PFSK-1 (cell line): ENCODE results near the gene PIWIL4.

Experiments used
- POLR2AphosphoS5 ChIP-seq: IDR thresholded peaks from 2 replicates; pipeline ENCODE4 v1.6.1; 2012; ENCODE audit warnings: low read depth, mild to moderate bottlenecking, control low read depth, low read length, moderate library complexity
- TF ChIP-seq, protein P1 (sequence below), 2 experiments: IDR thresholded peaks; 2 replicates each; pipeline versions ENCODE4 v1.6.1 to v1.8.0; 2011 to 2012; ENCODE audit warnings: low read depth in 2 of 2, low read length in 2 of 2, control low read depth in 1 of 2, inconsistent platforms in 1 of 2, mild to moderate bottlenecking in 1 of 2, moderate library complexity in 1 of 2; ENCODE audit not compliant: insufficient read depth in 1 of 2

DNA sequence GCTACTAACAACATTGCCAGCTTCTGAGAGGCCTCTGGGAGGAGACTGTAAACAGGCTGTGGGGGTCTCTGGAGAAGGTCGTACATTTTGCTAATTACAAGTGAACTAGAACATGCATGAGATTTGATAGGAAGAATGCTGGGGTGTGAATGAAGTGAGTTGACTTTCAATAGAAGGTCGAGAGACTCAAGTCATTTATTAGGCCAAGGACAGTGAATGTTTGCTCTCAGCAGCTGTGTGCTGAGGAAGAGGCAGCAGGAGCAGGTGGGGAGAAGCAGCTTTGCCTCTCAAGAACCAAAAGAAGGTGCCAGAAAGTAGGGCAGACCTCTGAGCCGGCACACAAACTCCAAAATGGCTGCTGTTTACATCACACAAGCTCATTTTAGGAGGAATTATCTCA lies 91.7 kb downstream of the PIWIL4 start:
- TF ChIP-seq POLR2AphosphoS5: no peak
- TF ChIP-seq, protein P1, sequence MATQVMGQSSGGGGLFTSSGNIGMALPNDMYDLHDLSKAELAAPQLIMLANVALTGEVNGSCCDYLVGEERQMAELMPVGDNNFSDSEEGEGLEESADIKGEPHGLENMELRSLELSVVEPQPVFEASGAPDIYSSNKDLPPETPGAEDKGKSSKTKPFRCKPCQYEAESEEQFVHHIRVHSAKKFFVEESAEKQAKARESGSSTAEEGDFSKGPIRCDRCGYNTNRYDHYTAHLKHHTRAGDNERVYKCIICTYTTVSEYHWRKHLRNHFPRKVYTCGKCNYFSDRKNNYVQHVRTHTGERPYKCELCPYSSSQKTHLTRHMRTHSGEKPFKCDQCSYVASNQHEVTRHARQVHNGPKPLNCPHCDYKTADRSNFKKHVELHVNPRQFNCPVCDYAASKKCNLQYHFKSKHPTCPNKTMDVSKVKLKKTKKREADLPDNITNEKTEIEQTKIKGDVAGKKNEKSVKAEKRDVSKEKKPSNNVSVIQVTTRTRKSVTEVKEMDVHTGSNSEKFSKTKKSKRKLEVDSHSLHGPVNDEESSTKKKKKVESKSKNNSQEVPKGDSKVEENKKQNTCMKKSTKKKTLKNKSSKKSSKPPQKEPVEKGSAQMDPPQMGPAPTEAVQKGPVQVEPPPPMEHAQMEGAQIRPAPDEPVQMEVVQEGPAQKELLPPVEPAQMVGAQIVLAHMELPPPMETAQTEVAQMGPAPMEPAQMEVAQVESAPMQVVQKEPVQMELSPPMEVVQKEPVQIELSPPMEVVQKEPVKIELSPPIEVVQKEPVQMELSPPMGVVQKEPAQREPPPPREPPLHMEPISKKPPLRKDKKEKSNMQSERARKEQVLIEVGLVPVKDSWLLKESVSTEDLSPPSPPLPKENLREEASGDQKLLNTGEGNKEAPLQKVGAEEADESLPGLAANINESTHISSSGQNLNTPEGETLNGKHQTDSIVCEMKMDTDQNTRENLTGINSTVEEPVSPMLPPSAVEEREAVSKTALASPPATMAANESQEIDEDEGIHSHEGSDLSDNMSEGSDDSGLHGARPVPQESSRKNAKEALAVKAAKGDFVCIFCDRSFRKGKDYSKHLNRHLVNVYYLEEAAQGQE (IDR thresholded peaks at IDR 0.05; ENCODE audit: insufficient read depth in 1 of 2, low read depth in 2 of 2, low read length in 2 of 2): no peak
